Naive thymus-derived CD8-positive, alpha-beta T cell (primary cell): Measurements from ENCODE around the gene CYTL1. TPM values are rescaled to one million over a fixed set of nuclear protein-coding genes. Genes with fewer than 3 reads are reported as not detected.

Experiments
- ATAC-seq, 2 donors: fragments of 150-1000 bp; cut with Tn5 transposase in 1 of 2; sonication (Bioruptor Pico), chemical (Tn5 transposase) in 1 of 2; 1 replicate in 1 of 2; 2 replicates in 1 of 2; pipeline ENCODE4 v1.10.0; 2021; ENCODE audit warnings: mild to moderate bottlenecking in 2 of 2, moderate library complexity in 2 of 2
- POLR2A ChIA-PET: fragments of 350-600 bp; sonication (Branson Sonifier 250); formaldehyde crosslinking; loops from one replicate; lab custom pipeline; 2021; ENCODE audit warnings: antibody characterized with exemption; lab: Charles Lee
- DNase-seq, 10 donors: peaks; one replicate each; pipeline versions ENCODE4 v3.0.0 to v3.0.0-alpha.2; 2020 to 2022
- H3K27ac Mint-ChIP-seq, 10 donors: one replicate each; pipeline ENCODE4 v1.8.0; 2020 to 2022; ENCODE audit warnings: mild to moderate bottlenecking in 10 of 10, mixed read lengths in 10 of 10, moderate library complexity in 4 of 10, inconsistent platforms in 1 of 10
- H3K27me3 Mint-ChIP-seq, 5 donors: one replicate each; pipeline ENCODE4 v1.8.0; 2021 to 2022; ENCODE audit warnings: mixed read lengths in 5 of 5
- H3K36me3 Mint-ChIP-seq, 3 donors: one replicate each; pipeline ENCODE4 v1.8.0; 2020 to 2022; ENCODE audit warnings: mixed read lengths in 3 of 3, mild to moderate bottlenecking in 2 of 3, inconsistent platforms in 1 of 3
- H3K4me1 Mint-ChIP-seq, 4 donors: one replicate each; pipeline ENCODE4 v1.8.0; 2021 to 2022; ENCODE audit warnings: mixed read lengths in 4 of 4
- H3K4me3 Mint-ChIP-seq, 10 donors: one replicate each; pipeline ENCODE4 v1.8.0; 2020 to 2022; ENCODE audit warnings: mild to moderate bottlenecking in 10 of 10, mixed read lengths in 10 of 10, moderate library complexity in 6 of 10, inconsistent platforms in 1 of 10
- H3K9me3 Mint-ChIP-seq, 9 donors: one replicate each; pipeline ENCODE4 v1.8.0; 2020 to 2022; ENCODE audit warnings: mixed read lengths in 9 of 9, mild to moderate bottlenecking in 3 of 9, inconsistent platforms in 1 of 9, moderate library complexity in 1 of 9
- polyA plus RNA-seq, 3 donors: library from polyadenylated mRNA; unstranded; fragments of 300-500 nt; fragmentation: Illumina TruSeq; gene quantifications; one replicate each; pipeline ENCODE4 v1.2.3, GENCODE V29; 2021
- total RNA-seq, 8 experiments: library from RNA in 2 of 8; stranded (reverse) in 2 of 8; gene quantifications; one replicate each; pipeline ENCODE4 v1.2.3 and lab custom pipeline; 2021 to 2026

Gene CYTL1
- total and polyA plus RNA-seq, 5 experiments from 2014 or later, result not detected

- Mint-ChIP-seq H3K27me3 (peaks cover 38 to 63% (median 39%) of the 10 kb centered on the region in 5 donors), H3K4me3 (no peak overlapping the region), H3K9me3 (peaks cover 0 to 2% (median 0%) of the 10 kb centered on the region in 9 donors), H3K27ac (no peak overlapping the region), H3K36me3 (no peaks in the 10 kb centered on the region), H3K4me1 (peaks cover 2 to 18% (median 6%) of the 10 kb centered on the region in 4 donors)
- DNase-seq, result no peak
- POLR2A ChIA-PET, result no interaction called here
- ATAC-seq, result no peak
Measured at GRCh38 chr4:5045097-5045496, 25.8 kb upstream of the CYTL1 start.

DNA sequence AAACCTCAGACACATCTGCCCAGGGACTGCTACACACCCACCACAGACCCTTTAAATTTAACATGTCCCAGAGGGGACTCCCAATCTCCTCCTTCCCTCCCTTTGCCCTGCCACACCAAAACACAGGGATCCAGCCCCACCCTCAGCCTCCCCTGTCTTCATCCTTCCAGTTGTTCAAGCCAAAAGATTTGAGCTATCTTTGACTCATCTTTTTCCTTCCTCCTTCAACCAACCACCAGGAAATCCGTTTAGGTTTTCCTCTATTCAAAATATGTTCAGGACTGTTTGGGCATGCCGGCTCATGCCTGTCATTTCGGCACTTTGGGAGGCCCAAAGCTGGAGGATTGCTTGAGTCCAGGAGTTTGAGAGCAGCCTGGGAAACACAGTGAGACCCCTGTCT is 25.1 kb upstream of the CYTL1 start:
- no peaks in the 10 kb centered on the region for H3K36me3 Mint-ChIP-seq
- H3K27me3 Mint-ChIP-seq, result peaks cover 33 to 62% (median 36%) of the 10 kb centered on the region in 5 donors
- no peak overlapping the region for H3K4me3 Mint-ChIP-seq
- POLR2A ChIA-PET, result no interaction called here
- DNase-seq (no peak), ATAC-seq (no peak)
- peaks cover under 1 to 18% (median 6%) of the 10 kb centered on the region in 4 donors for H3K4me1 Mint-ChIP-seq
- H3K27ac Mint-ChIP-seq, result no peak overlapping the region
- peaks cover 0 to 2% (median 0%) of the 10 kb centered on the region in 9 donors for H3K9me3 Mint-ChIP-seq

GRCh38 chr4:5043579-5043978 is 24.3 kb upstream of the CYTL1 start:
- DNase-seq (no peak), ATAC-seq (no peak)
- H3K4me1 Mint-ChIP-seq, result peaks cover 0 to 17% (median 6%) of the 10 kb centered on the region in 4 donors
- peak overlapping the region in 1 of 10 donors; percentile 7 for H3K27ac Mint-ChIP-seq
- H3K4me3 Mint-ChIP-seq, result no peak overlapping the region
- POLR2A ChIA-PET, result no interaction called here
- no peaks in the 10 kb centered on the region for H3K36me3 Mint-ChIP-seq
- H3K9me3 Mint-ChIP-seq, result peaks cover 0 to 2% (median 0%) of the 10 kb centered on the region in 9 donors
- peaks cover 25 to 55% (median 34%) of the 10 kb centered on the region in 5 donors for H3K27me3 Mint-ChIP-seq

- Mint-ChIP-seq H3K36me3 (no peaks in the 10 kb centered on the region), H3K27me3 (peaks cover 15 to 39% (median 26%) of the 10 kb centered on the region in 5 donors), H3K27ac (no peak overlapping the region), H3K4me1 (peaks cover 0 to 20% (median 6%) of the 10 kb centered on the region in 4 donors), H3K9me3 (no peaks in the 10 kb centered on the region), H3K4me3 (no peak overlapping the region)
- POLR2A ChIA-PET, result no interaction called here
- no peak for ATAC-seq
- no peak for DNase-seq
Measured at GRCh38 chr4:5041699-5042098, 22.4 kb upstream of the CYTL1 start.

- H3K27ac Mint-ChIP-seq, result no peak overlapping the region
- POLR2A ChIA-PET, result no interaction called here
- no peaks in the 10 kb centered on the region for H3K36me3 Mint-ChIP-seq
- H3K9me3 Mint-ChIP-seq, result no peaks in the 10 kb centered on the region
- H3K27me3 Mint-ChIP-seq, result peaks cover 13 to 35% (median 21%) of the 10 kb centered on the region in 5 donors
- H3K4me3 Mint-ChIP-seq, result no peak overlapping the region
- ATAC-seq (no peak), DNase-seq (no peak)
- H3K4me1 Mint-ChIP-seq, result peaks cover 0 to 20% (median 6%) of the 10 kb centered on the region in 4 donors
Measured at GRCh38 chr4:5040856-5041620, 21.8 kb upstream of the CYTL1 start.

GRCh38 chr4:5039800-5040199 is 20.5 kb upstream of the CYTL1 start:
- Mint-ChIP-seq H3K27me3 (peaks cover 6 to 23% (median 10%) of the 10 kb centered on the region in 5 donors), H3K4me1 (peaks cover 0 to 12% (median 1%) of the 10 kb centered on the region in 4 donors), H3K9me3 (no peaks in the 10 kb centered on the region), H3K4me3 (no peak overlapping the region), H3K27ac (no peak overlapping the region), H3K36me3 (no peaks in the 10 kb centered on the region)
- POLR2A ChIA-PET, result no interaction called here
- no peak for DNase-seq
- no peak for ATAC-seq

GRCh38 chr4:5037553-5038551 is 18.6 kb upstream of the CYTL1 start:
- no peak overlapping the region for H3K27ac Mint-ChIP-seq
- DNase-seq (no peak), ATAC-seq (no peak)
- H3K4me1 Mint-ChIP-seq, result peaks cover 7 to 14% (median 14%) of the 10 kb centered on the region in 4 donors
- no peaks in the 10 kb centered on the region for H3K9me3 Mint-ChIP-seq
- no peak overlapping the region for H3K4me3 Mint-ChIP-seq
- POLR2A ChIA-PET, result no interaction called here
- H3K27me3 Mint-ChIP-seq, result peaks cover 0 to 8% (median 2%) of the 10 kb centered on the region in 5 donors
- H3K36me3 Mint-ChIP-seq, result no peaks in the 10 kb centered on the region

- ATAC-seq (no peak), DNase-seq (no peak)
- peaks cover 0 to 8% (median 2%) of the 10 kb centered on the region in 5 donors for H3K27me3 Mint-ChIP-seq
- no peak overlapping the region for H3K4me3 Mint-ChIP-seq
- peaks cover 7 to 17% (median 15%) of the 10 kb centered on the region in 4 donors for H3K4me1 Mint-ChIP-seq
- POLR2A ChIA-PET, result no interaction called here
- no peaks in the 10 kb centered on the region for H3K9me3 Mint-ChIP-seq
- H3K27ac Mint-ChIP-seq, result no peak overlapping the region
- H3K36me3 Mint-ChIP-seq, result no peaks in the 10 kb centered on the region
Measured at GRCh38 chr4:5036239-5036638, 17.0 kb upstream of the CYTL1 start.

GRCh38 chr4:5034206-5034605 is 14.9 kb upstream of the CYTL1 start:
- DNase-seq, result no peak
- ATAC-seq, result no peak
- Mint-ChIP-seq H3K27ac (peak overlapping the region in 1 of 10 donors; percentile 36), H3K9me3 (no peaks in the 10 kb centered on the region), H3K4me1 (peaks cover 7 to 17% (median 15%) of the 10 kb centered on the region in 4 donors), H3K4me3 (peak overlapping the region in 1 of 10 donors; percentile 6), H3K27me3 (peaks cover 0 to 9% (median 0%) of the 10 kb centered on the region in 5 donors), H3K36me3 (no peaks in the 10 kb centered on the region)
- POLR2A ChIA-PET, result no interaction called here

- Mint-ChIP-seq H3K27me3 (peaks cover 0 to 9% (median 0%) of the 10 kb centered on the region in 5 donors), H3K4me1 (peaks cover 7 to 17% (median 15%) of the 10 kb centered on the region in 4 donors), H3K4me3 (peak overlapping the region in 5 of 10 donors; percentile 34 to 55 (median 45)), H3K27ac (peak overlapping the region in 8 of 10 donors; percentile 3 to 83 (median 56)), H3K36me3 (no peaks in the 10 kb centered on the region), H3K9me3 (no peaks in the 10 kb centered on the region)
- POLR2A ChIA-PET, result no interaction called here
- ATAC-seq (peak in 1 of 2 donors; percentile 14), DNase-seq (no peak)
Measured at GRCh38 chr4:5033281-5033841, 14.1 kb upstream of the CYTL1 start.

DNA sequence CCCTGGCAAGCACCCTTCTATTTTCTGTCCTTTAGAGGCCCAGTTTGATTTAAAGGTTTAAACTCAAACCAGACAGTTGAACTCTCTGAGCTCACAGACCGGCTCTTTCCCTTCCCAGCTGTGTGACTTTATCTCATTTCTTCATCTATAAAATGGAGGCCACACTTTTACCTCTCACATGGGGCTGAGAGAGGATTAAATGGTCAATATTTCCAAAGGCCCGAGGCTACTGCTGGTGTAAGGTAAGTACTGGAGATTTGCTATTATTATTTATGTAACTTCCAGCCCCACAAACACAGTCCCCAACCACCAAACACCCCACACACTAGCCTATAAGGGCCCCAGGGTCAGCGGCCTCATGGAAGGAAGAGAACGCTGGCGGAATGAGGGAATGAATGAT is 13.6 kb upstream of the CYTL1 start:
- DNase-seq (no peak), ATAC-seq (no peak)
- peaks cover 7 to 17% (median 15%) of the 10 kb centered on the region in 4 donors for H3K4me1 Mint-ChIP-seq
- H3K9me3 Mint-ChIP-seq, result no peaks in the 10 kb centered on the region
- H3K36me3 Mint-ChIP-seq, result no peaks in the 10 kb centered on the region
- peaks cover 0 to 9% (median 0%) of the 10 kb centered on the region in 5 donors for H3K27me3 Mint-ChIP-seq
- POLR2A ChIA-PET, result no interaction called here
- H3K27ac Mint-ChIP-seq, result peak overlapping the region in 3 of 10 donors; percentile 12 to 44 (median 27)
- no peak overlapping the region for H3K4me3 Mint-ChIP-seq

- Mint-ChIP-seq H3K27ac (no peak overlapping the region), H3K4me1 (peaks cover 7 to 17% (median 13%) of the 10 kb centered on the region in 4 donors), H3K4me3 (no peak overlapping the region), H3K27me3 (peaks cover 0 to 13% (median 0%) of the 10 kb centered on the region in 5 donors), H3K9me3 (no peaks in the 10 kb centered on the region), H3K36me3 (no peaks in the 10 kb centered on the region)
- POLR2A ChIA-PET, result no interaction called here
- DNase-seq, result no peak
- no peak for ATAC-seq
Measured at GRCh38 chr4:5030927-5031326, 11.7 kb upstream of the CYTL1 start.
